GM19025 (cell line): ENCODE results near the gene ZFYVE9.

Experiments used
- ATAC-seq: cut with Tn5 transposase; IDR thresholded peaks from one replicate; pipeline ENCODE4 v1.9.1; 2021; ENCODE audit warnings: mild to moderate bottlenecking, low read depth, moderate library complexity; ENCODE audit not compliant: unreplicated experiment

The ZFYVE9 gene

GRCh38 chr1:52332411-52332810 is 190.5 kb downstream of the ZFYVE9 start:
- ATAC-seq = no peak

GRCh38 chr1:52334906-52335528 is 193.1 kb downstream of the ZFYVE9 start:
- ATAC-seq = no peak

GRCh38 chr1:52337439-52337838 is 195.6 kb downstream of the ZFYVE9 start:
- ATAC-seq = no peak

- ATAC-seq = no peak
These were observed 199.9 kb downstream of the ZFYVE9 start for GRCh38 chr1:52341655-52342260.

- ATAC-seq = no peak
These were observed 202.1 kb downstream of the ZFYVE9 start for GRCh38 chr1:52343979-52344378.

- ATAC-seq = no peak
These were observed 203.4 kb downstream of the ZFYVE9 start for GRCh38 chr1:52345252-52345651.

GRCh38 chr1:52346653-52347052 is 204.8 kb downstream of the ZFYVE9 start:
- no peak for ATAC-seq

GRCh38 chr1:52348704-52349300 is 206.9 kb downstream of the ZFYVE9 start:
- ATAC-seq = no peak

- no peak for ATAC-seq
These were observed 210.8 kb downstream of the ZFYVE9 start for GRCh38 chr1:52352690-52353089.

GRCh38 chr1:52355436-52355835 is 213.5 kb downstream of the ZFYVE9 start:
- ATAC-seq = no peak

- ATAC-seq = no peak
These were observed 214.1 kb downstream of the ZFYVE9 start for GRCh38 chr1:52355847-52356505.

GRCh38 chr1:52356818-52357355 is 215.0 kb downstream of the ZFYVE9 start:
- ATAC-seq = no peak

- ATAC-seq = no peak
These were observed 215.5 kb downstream of the ZFYVE9 start for GRCh38 chr1:52357397-52357796.

GRCh38 chr1:52358851-52359497 is 217.1 kb downstream of the ZFYVE9 start:
- ATAC-seq = no peak

GRCh38 chr1:52359676-52360594 is 218.0 kb downstream of the ZFYVE9 start:
- ATAC-seq = no peak

- ATAC-seq = no peak
These were observed 218.7 kb downstream of the ZFYVE9 start for GRCh38 chr1:52360595-52360968.

GRCh38 chr1:52364235-52364839 is 222.4 kb downstream of the ZFYVE9 start:
- no peak for ATAC-seq

- ATAC-seq = no peak
These were observed 223.3 kb downstream of the ZFYVE9 start for GRCh38 chr1:52365071-52365745.
